ENCODE data around the gene NOS1. TPM values are rescaled to one million over a fixed set of nuclear protein-coding genes. Genes with fewer than 3 reads are reported as not detected.

Gene NOS1
- total RNA-seq = 4.4 TPM

GRCh38 chr12:117361347-117361751, at the start of gene NOS1:
NOS1 (minus strand) TSS chr12:117361626; CDS start chr12:117331069, 30,557 bp downstream.

GRCh38 chr12:117190210-117190781, 171.1 kb downstream of the NOS1 start, which contains the start of gene FBXO21:
FBXO21 (minus strand) TSS chr12:117190470; CDS start chr12:117190456, 14 bp downstream.

Other genes with a start within 250 kb of the NOS1 start
- 149 TPM for gene FBXO21, start 171.2 kb downstream of the NOS1 start, total RNA-seq